Sigmoid colon (tissue), 4 donors: ENCODE results near the gene LFNG.

Experiments
- EP300 ChIP-seq, 4 donors: sonication (generic); formaldehyde crosslinking; IDR thresholded peaks; one replicate each; pipeline ENCODE4 v1.6.1; 2017; ENCODE audit warnings: antibody characterized with exemption in 4 of 4
- POLR2A ChIP-seq, 2 donors: fragments of 450-650 bp; IDR thresholded peaks; one replicate each; pipeline ENCODE4 v1.6.1; 2016; ENCODE audit warnings: antibody characterized with exemption in 2 of 2, mild to moderate bottlenecking in 2 of 2, moderate library complexity in 2 of 2
- POLR2AphosphoS5 ChIP-seq, 4 donors: sonication (generic); formaldehyde crosslinking; IDR thresholded peaks; one replicate each; pipeline ENCODE4 v1.6.1; 2017; ENCODE audit warnings: antibody characterized with exemption in 4 of 4
- TF ChIP-seq, protein P1 (sequence below), 4 experiments: fragments of 450-650 bp in 3 of 4; fragments of 200-600 bp in 1 of 4; IDR thresholded peaks; one replicate each; pipeline ENCODE4 v1.5.1; 2016 to 2019; ENCODE audit warnings: antibody characterized with exemption in 4 of 4, mild to moderate bottlenecking in 3 of 4, moderate library complexity in 2 of 4

DNA sequence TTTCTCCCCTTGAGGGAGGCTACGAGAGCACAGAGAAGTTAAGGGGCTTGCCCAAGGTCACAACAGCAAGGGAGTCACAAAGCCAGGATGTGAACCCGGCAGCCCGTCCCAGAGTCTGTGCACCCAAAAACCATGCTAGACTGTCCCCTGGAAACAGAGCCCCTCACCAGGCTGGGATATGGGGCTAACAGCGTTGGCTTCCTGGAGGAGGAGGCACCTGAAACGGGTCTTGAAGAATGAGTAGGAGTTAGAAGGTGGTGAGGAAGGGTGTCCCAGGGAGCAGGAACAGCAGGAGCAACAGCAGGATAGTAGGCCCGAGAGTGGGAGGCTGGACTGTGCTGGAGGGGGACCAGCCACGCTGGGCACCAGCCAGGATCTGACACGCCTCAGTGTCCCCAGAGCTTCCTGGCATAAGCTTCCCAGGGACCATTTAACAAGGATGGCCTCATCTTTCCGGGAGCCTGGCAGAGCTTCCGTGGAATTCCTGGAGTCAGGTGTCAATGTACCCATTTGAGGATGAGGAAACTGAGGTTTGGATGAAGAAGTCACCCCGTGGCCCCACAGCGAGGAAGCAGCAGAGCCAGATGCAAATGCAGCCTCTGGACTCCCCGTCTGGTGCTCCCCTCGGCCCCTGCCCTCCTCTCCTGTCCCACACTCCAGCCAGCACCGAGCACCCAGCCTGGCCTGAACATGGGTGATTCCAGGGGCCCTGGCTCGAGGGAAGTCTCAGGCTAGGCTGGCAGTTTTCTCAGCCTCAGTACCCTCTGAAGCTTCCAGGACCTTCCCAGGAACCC lies 40.1 kb upstream of the LFNG start:
- no peak for TF ChIP-seq POLR2AphosphoS5 (IDR thresholded peaks at IDR 0.05)
- TF ChIP-seq, protein P1, sequence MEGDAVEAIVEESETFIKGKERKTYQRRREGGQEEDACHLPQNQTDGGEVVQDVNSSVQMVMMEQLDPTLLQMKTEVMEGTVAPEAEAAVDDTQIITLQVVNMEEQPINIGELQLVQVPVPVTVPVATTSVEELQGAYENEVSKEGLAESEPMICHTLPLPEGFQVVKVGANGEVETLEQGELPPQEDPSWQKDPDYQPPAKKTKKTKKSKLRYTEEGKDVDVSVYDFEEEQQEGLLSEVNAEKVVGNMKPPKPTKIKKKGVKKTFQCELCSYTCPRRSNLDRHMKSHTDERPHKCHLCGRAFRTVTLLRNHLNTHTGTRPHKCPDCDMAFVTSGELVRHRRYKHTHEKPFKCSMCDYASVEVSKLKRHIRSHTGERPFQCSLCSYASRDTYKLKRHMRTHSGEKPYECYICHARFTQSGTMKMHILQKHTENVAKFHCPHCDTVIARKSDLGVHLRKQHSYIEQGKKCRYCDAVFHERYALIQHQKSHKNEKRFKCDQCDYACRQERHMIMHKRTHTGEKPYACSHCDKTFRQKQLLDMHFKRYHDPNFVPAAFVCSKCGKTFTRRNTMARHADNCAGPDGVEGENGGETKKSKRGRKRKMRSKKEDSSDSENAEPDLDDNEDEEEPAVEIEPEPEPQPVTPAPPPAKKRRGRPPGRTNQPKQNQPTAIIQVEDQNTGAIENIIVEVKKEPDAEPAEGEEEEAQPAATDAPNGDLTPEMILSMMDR (IDR thresholded peaks at IDR 0.05) = no peak
- TF ChIP-seq POLR2A (IDR thresholded peaks at IDR 0.05) = no peak
- no peak for TF ChIP-seq EP300 (IDR thresholded peaks at IDR 0.05)
